ENCODE measurements around the gene WNK1.

The WNK1 gene

DNA sequence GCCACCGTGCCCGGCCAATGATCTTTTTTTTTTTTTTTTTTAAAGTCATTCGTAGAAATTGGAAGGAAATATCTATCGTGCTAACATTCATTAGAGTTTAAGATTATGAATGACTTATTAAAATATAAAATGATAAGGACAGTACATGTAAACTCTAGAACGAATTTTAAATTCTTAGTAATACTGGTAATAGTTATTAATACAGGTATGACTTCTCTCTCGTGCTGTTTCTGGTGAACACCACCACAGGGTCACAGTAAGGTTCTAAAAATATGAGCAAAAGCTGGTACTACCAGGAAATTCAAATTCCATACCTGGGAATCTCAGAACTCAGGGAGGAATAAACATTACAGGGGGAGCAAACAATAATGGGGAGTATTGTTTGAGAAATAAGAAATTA, 26.2 kb downstream of the WNK1 start:
- peaks cover 49% of the 10 kb centered on the region for H3K4me1 ChIP-seq (ENCODE audit: control insufficient read depth, insufficient read depth, low read length)
- H3K9me3 ChIP-seq (ENCODE audit: control insufficient read depth, insufficient read depth, low read depth, low read length), result no peaks in the 10 kb centered on the region
- no peak overlapping the region for H3K27ac ChIP-seq (ENCODE audit: extremely low read depth, low read depth, low read length)
- H3K4me3 ChIP-seq (ENCODE audit: low read depth, low read length), result no peak overlapping the region
- TF ChIP-seq ZNF280C (tag by site-specific recombination; IDR thresholded peaks at IDR 0.05) (no peak), ZNF169 (tag by site-specific recombination; IDR thresholded peaks at IDR 0.05) (no peak), ZNF223 (tag by site-specific recombination; IDR thresholded peaks at IDR 0.05) (no peak), ZNF585B (tag by site-specific recombination; IDR thresholded peaks at IDR 0.05) (no peak), ZXDB (tag by site-specific recombination; IDR thresholded peaks at IDR 0.05) (no peak), FEZF1 (tag by site-specific recombination; IDR thresholded peaks at IDR 0.05) (no peak), ZBTB1 (tag by site-specific recombination; IDR thresholded peaks at IDR 0.05) (no peak), ZNF394 (tag by site-specific recombination; IDR thresholded peaks at IDR 0.05; ENCODE audit: borderline replicate concordance) (no peak), GLI4 (tag by site-specific recombination; IDR thresholded peaks at IDR 0.05) (no peak), ZNF558 (tag by site-specific recombination; IDR thresholded peaks at IDR 0.05) (no peak), ZNF624 (tag by site-specific recombination; IDR thresholded peaks at IDR 0.05) (no peak)
- H3K36me3 ChIP-seq (ENCODE audit: control insufficient read depth in 2 of 2, insufficient read depth in 1 of 2, low read length in 2 of 2), result no peaks in the 10 kb centered on the region; a peak in 1 of 3 replicates
- ChIA-PET POLR2A (no interaction called here), CTCF (no interaction called here)

DNA sequence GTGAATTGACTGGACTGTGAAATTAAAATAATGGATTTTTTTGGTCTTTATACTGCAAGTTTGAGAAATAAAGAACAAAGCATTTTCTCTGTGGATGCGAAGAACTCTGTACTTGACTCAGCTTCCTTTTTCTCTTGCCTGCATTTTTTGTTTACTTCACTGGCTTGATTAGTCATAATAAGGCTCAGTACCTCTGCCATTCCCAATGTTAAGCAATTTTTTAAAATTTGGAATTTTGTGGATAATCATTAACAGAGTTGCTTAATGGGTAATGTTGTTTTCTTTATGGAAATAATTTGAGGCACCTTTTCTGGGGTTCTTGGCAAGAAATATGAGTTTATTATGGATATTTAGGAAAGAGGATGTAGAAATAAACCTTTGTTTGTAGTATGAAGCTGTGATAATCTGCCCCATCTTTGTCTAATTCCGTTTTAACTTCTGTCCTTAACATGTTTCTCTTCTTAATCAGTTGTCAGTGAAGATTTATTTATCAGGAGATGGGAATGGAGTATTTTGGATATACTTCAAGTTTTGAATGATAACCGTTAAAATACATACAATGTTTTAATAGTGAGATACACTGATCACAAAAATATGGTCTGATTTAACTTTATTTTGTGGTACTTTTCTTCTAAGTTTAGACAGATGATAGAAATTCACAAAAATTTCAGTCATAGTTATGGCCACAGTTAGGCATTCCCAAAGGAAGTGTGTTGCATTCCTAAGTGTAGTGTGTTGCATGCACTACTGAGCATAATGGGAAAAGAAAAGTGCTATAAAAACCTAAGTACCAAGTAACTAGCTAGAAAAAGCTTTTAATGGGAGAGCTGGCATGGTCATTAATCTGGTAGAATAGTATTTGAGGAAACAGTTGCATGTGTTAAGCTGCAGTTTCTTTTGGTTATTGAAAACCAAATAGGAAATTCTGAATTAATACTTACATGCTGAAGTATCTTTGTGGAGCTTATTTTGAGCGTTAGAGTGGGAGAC, 27.7 kb downstream of the WNK1 start:
- peak overlapping the region; percentile 37; the same call in 1 of the 2 replicates for H3K27ac ChIP-seq (ENCODE audit: extremely low read depth, low read depth, low read length)
- peaks cover 41% of the 10 kb centered on the region for H3K4me1 ChIP-seq (ENCODE audit: control insufficient read depth, insufficient read depth, low read length)
- ChIA-PET POLR2A (interaction anchor here (0.8 to 1.4 kb wide), 2 partner anchors 12 to 28 kb away, joined by 3 to 5 read pairs; partner anchors contain the start of gene WNK1), CTCF (interaction anchor here (0.6 to 1.6 kb wide), 5 partner anchors 18 to 204 kb away, joined by 3 to 6 read pairs (median 4); no protein-coding TSS in a partner anchor)
- H3K9me3 ChIP-seq (ENCODE audit: control insufficient read depth, insufficient read depth, low read depth, low read length), result no peaks in the 10 kb centered on the region
- no peaks in the 10 kb centered on the region; a peak in 1 of 3 replicates for H3K36me3 ChIP-seq (ENCODE audit: control insufficient read depth in 2 of 2, insufficient read depth in 1 of 2, low read length in 2 of 2)
- no peak overlapping the region for H3K4me3 ChIP-seq (ENCODE audit: low read depth, low read length)
- TF ChIP-seq ZNF138 (tag by site-specific recombination; IDR thresholded peaks at IDR 0.05; ENCODE audit: borderline replicate concordance) (no peak), SP7 (tag by site-specific recombination; IDR thresholded peaks at IDR 0.05) (peak; percentile 61), TRIM28 (IDR thresholded peaks at IDR 0.05; ENCODE audit: borderline replicate concordance, low read length) (0 out of 2 replicates have a peak, but pooled peaks have one; percentile 12), ZNF792 (tag by site-specific recombination; IDR thresholded peaks at IDR 0.05) (no peak), ZNF10 (tag by site-specific recombination; IDR thresholded peaks at IDR 0.05) (peak; percentile 97), SCRT1 (tag by site-specific recombination; IDR thresholded peaks at IDR 0.05; ENCODE audit: borderline replicate concordance) (peak; percentile 46; the same call in 1 of the 2 replicates), ZNF660 (tag by site-specific recombination; IDR thresholded peaks at IDR 0.05) (0 out of 2 replicates have a peak, but pooled peaks have one; percentile 15), ZNF600 (tag by site-specific recombination; IDR thresholded peaks at IDR 0.05) (0 out of 2 replicates have a peak, but pooled peaks have one; percentile 25), OSR2 (tag by site-specific recombination; IDR thresholded peaks at IDR 0.05) (peak; percentile 56; the same call in 1 of the 2 replicates), PRDM1 (tag by site-specific recombination; IDR thresholded peaks at IDR 0.05) (0 out of 2 replicates have a peak, but pooled peaks have one; percentile 29)
- TF ChIP-seq, protein P1, sequence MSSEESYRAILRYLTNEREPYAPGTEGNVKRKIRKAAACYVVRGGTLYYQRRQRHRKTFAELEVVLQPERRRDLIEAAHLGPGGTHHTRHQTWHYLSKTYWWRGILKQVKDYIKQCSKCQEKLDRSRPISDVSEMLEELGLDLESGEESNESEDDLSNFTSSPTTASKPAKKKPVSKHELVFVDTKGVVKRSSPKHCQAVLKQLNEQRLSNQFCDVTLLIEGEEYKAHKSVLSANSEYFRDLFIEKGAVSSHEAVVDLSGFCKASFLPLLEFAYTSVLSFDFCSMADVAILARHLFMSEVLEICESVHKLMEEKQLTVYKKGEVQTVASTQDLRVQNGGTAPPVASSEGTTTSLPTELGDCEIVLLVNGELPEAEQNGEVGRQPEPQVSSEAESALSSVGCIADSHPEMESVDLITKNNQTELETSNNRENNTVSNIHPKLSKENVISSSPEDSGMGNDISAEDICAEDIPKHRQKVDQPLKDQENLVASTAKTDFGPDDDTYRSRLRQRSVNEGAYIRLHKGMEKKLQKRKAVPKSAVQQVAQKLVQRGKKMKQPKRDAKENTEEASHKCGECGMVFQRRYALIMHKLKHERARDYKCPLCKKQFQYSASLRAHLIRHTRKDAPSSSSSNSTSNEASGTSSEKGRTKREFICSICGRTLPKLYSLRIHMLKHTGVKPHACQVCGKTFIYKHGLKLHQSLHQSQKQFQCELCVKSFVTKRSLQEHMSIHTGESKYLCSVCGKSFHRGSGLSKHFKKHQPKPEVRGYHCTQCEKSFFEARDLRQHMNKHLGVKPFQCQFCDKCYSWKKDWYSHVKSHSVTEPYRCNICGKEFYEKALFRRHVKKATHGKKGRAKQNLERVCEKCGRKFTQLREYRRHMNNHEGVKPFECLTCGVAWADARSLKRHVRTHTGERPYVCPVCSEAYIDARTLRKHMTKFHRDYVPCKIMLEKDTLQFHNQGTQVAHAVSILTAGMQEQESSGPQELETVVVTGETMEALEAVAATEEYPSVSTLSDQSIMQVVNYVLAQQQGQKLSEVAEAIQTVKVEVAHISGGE (tag by site-specific recombination; conservative IDR thresholded peaks at IDR 0.05; ENCODE audit: low read depth), result peak; percentile 34; the same call in 1 of the 2 replicates
- TF ChIP-seq, protein P2, sequence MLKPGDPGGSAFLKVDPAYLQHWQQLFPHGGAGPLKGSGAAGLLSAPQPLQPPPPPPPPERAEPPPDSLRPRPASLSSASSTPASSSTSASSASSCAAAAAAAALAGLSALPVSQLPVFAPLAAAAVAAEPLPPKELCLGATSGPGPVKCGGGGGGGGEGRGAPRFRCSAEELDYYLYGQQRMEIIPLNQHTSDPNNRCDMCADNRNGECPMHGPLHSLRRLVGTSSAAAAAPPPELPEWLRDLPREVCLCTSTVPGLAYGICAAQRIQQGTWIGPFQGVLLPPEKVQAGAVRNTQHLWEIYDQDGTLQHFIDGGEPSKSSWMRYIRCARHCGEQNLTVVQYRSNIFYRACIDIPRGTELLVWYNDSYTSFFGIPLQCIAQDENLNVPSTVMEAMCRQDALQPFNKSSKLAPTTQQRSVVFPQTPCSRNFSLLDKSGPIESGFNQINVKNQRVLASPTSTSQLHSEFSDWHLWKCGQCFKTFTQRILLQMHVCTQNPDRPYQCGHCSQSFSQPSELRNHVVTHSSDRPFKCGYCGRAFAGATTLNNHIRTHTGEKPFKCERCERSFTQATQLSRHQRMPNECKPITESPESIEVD (tag by site-specific recombination; IDR thresholded peaks at IDR 0.05), result peak; percentile 97
- TF ChIP-seq, protein P3, sequence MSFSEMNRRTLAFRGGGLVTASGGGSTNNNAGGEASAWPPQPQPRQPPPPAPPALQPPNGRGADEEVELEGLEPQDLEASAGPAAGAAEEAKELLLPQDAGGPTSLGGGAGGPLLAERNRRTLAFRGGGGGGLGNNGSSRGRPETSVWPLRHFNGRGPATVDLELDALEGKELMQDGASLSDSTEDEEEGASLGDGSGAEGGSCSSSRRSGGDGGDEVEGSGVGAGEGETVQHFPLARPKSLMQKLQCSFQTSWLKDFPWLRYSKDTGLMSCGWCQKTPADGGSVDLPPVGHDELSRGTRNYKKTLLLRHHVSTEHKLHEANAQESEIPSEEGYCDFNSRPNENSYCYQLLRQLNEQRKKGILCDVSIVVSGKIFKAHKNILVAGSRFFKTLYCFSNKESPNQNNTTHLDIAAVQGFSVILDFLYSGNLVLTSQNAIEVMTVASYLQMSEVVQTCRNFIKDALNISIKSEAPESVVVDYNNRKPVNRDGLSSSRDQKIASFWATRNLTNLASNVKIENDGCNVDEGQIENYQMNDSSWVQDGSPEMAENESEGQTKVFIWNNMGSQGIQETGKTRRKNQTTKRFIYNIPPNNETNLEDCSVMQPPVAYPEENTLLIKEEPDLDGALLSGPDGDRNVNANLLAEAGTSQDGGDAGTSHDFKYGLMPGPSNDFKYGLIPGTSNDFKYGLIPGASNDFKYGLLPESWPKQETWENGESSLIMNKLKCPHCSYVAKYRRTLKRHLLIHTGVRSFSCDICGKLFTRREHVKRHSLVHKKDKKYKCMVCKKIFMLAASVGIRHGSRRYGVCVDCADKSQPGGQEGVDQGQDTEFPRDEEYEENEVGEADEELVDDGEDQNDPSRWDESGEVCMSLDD (tag by site-specific recombination; IDR thresholded peaks at IDR 0.05), result no peak

All from HEK293 (cell line).